IPS-18a (cell line): ENCODE results near the gene GTF3C5.

Experiments
- H3K27ac ChIP-seq: one replicate; pipeline ENCODE4 v1.5.1; 2013; ENCODE audit warnings: low read length
- H3K27me3 ChIP-seq: one replicate; pipeline ENCODE4 v1.6.1; 2013; ENCODE audit warnings: mild to moderate bottlenecking, low read length; ENCODE audit not compliant: control insufficient read depth, insufficient read depth
- H3K36me3 ChIP-seq: one replicate; pipeline ENCODE4 v1.6.1; 2013; ENCODE audit warnings: low read depth, low read length; ENCODE audit not compliant: control insufficient read depth
- H3K4me1 ChIP-seq: one replicate; pipeline ENCODE4 v1.6.1; 2013; ENCODE audit warnings: low read depth, low read length; ENCODE audit not compliant: control insufficient read depth
- H3K4me3 ChIP-seq: one replicate; pipeline ENCODE4 v1.5.1; 2013; ENCODE audit warnings: low read length
- H3K9ac ChIP-seq: one replicate; pipeline ENCODE4 v1.6.1; 2013; ENCODE audit warnings: mild to moderate bottlenecking, low read length, moderate library complexity
- H3K9me3 ChIP-seq: one replicate; pipeline ENCODE4 v1.6.1; 2013; ENCODE audit warnings: low read depth, low read length; ENCODE audit not compliant: control insufficient read depth

GTF3C5 gene, protein sequence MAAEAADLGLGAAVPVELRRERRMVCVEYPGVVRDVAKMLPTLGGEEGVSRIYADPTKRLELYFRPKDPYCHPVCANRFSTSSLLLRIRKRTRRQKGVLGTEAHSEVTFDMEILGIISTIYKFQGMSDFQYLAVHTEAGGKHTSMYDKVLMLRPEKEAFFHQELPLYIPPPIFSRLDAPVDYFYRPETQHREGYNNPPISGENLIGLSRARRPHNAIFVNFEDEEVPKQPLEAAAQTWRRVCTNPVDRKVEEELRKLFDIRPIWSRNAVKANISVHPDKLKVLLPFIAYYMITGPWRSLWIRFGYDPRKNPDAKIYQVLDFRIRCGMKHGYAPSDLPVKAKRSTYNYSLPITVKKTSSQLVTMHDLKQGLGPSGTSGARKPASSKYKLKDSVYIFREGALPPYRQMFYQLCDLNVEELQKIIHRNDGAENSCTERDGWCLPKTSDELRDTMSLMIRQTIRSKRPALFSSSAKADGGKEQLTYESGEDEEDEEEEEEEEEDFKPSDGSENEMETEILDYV

GRCh38 chr9:133030317-133031129, at the start of gene GTF3C5:
Gene GTF3C5, plus strand, starts transcription at chr9:133030997. Its CDS starts 15 bp downstream, at chr9:133031012.
- Histone ChIP-seq H3K9me3 (no peaks in the 10 kb centered on the region), H3K9ac (peak within 1 kb of the TSS; percentile 95), H3K27ac (peak within 1 kb of the TSS; percentile 91), H3K4me3 (peak within 1 kb of the TSS; percentile 98), H3K27me3 (peaks cover 8% of the 10 kb centered on the region), H3K36me3 (peaks cover 4% of the 10 kb centered on the region), H3K4me1 (peaks cover 7% of the 10 kb centered on the region)

- H3K27ac ChIP-seq: no peak overlapping the region
- peaks cover 8% of the 10 kb centered on the region for H3K4me1 ChIP-seq
- peaks cover 29% of the 10 kb centered on the region for H3K27me3 ChIP-seq
- H3K4me3 ChIP-seq: no peak overlapping the region
- no peak overlapping the region for H3K9ac ChIP-seq
- no peaks in the 10 kb centered on the region for H3K9me3 ChIP-seq
- H3K36me3 ChIP-seq: no peaks in the 10 kb centered on the region
Observed at GRCh38 chr9:132982458-132982857, 48.3 kb upstream of the GTF3C5 start.

DNA sequence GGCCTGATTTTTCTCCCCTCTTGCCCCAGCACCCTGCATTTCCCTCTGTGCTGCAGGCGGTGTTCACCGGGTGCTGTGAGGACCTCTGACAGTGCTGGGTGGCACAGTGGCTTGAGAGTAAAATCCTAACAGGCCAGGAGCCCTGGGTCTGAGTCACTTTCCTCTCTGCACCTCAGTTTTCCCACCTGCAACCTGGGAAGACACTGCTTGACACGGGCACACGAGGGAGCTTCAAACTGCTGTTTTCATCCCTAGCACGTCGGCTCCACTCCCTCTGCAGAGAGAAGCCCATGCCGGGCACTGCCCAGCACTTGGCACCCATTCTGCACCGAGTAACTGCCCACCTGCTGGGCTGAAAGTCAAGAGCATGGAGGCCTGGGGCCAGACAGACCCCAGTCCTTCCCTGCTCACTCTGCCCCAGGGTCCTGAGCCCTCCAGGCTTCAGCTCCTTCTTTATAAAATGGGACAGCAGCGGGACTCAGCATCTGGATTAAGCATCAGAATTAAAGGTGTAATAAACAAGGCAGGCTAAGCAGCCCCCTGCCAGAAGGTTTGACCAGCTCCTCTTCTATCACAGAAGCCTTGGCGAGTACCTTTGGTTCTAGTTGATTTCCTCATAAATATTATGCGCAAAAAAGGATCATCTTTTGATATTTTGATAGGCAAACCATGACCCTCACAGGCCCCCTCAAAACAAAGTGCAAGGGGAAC, 47.2 kb upstream of the GTF3C5 start:
- Histone ChIP-seq H3K4me1 (peaks cover 5% of the 10 kb centered on the region), H3K27me3 (peaks cover 20% of the 10 kb centered on the region), H3K27ac (no peak overlapping the region)

GRCh38 chr9:132984202-132985070, 46.4 kb upstream of the GTF3C5 start:
- H3K9ac ChIP-seq: no peak overlapping the region
- peaks cover 12% of the 10 kb centered on the region for H3K27me3 ChIP-seq
- no peak overlapping the region for H3K27ac ChIP-seq
- H3K4me3 ChIP-seq: no peak overlapping the region
- H3K9me3 ChIP-seq: no peaks in the 10 kb centered on the region
- no peaks in the 10 kb centered on the region for H3K4me1 ChIP-seq
- no peaks in the 10 kb centered on the region for H3K36me3 ChIP-seq

More for the DNA sequence above, 47.2 kb upstream of the GTF3C5 start:
- Histone ChIP-seq H3K36me3 (no peaks in the 10 kb centered on the region), H3K9ac (no peak overlapping the region), H3K4me3 (no peak overlapping the region), H3K9me3 (no peaks in the 10 kb centered on the region)

GRCh38 chr9:132985071-132985350, 45.8 kb upstream of the GTF3C5 start:
- H3K9ac ChIP-seq: no peak overlapping the region

DNA sequence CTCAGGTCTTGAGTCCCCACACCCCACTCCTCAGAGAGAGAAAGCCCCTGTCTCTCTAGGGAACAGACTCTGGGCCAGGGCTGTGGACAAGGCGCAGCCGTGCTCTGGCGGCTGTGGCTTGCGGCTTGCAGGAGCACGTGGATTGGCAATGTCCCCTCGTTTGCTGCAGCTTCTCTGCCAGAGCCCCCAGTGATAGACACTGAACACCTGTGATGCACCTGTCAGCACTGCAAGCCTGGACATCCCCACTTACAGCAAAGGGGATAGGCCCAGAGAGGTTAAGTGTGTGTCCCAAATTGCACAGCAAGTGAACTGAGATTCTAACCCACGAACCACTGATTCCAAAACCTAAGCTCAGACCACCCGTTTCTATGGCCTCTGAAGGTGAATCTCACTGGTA, 45.3 kb upstream of the GTF3C5 start:
- no peak overlapping the region for H3K9ac ChIP-seq
- H3K27me3 ChIP-seq: peaks cover 1% of the 10 kb centered on the region
- no peaks in the 10 kb centered on the region for H3K36me3 ChIP-seq
- H3K4me1 ChIP-seq: no peaks in the 10 kb centered on the region
- no peak overlapping the region for H3K4me3 ChIP-seq
- no peak overlapping the region for H3K27ac ChIP-seq
- no peaks in the 10 kb centered on the region for H3K9me3 ChIP-seq

More at GRCh38 chr9:132985071-132985350, 45.8 kb upstream of the GTF3C5 start:
- Histone ChIP-seq H3K27ac (no peak overlapping the region), H3K4me3 (no peak overlapping the region), H3K9me3 (no peaks in the 10 kb centered on the region), H3K4me1 (no peaks in the 10 kb centered on the region), H3K27me3 (peaks cover 6% of the 10 kb centered on the region), H3K36me3 (no peaks in the 10 kb centered on the region)

GRCh38 chr9:132986114-132986513, 44.7 kb upstream of the GTF3C5 start:
- Histone ChIP-seq H3K36me3 (no peaks in the 10 kb centered on the region), H3K27me3 (no peaks in the 10 kb centered on the region), H3K4me1 (no peaks in the 10 kb centered on the region), H3K9me3 (no peaks in the 10 kb centered on the region), H3K27ac (no peak overlapping the region), H3K9ac (no peak overlapping the region), H3K4me3 (no peak overlapping the region)

DNA sequence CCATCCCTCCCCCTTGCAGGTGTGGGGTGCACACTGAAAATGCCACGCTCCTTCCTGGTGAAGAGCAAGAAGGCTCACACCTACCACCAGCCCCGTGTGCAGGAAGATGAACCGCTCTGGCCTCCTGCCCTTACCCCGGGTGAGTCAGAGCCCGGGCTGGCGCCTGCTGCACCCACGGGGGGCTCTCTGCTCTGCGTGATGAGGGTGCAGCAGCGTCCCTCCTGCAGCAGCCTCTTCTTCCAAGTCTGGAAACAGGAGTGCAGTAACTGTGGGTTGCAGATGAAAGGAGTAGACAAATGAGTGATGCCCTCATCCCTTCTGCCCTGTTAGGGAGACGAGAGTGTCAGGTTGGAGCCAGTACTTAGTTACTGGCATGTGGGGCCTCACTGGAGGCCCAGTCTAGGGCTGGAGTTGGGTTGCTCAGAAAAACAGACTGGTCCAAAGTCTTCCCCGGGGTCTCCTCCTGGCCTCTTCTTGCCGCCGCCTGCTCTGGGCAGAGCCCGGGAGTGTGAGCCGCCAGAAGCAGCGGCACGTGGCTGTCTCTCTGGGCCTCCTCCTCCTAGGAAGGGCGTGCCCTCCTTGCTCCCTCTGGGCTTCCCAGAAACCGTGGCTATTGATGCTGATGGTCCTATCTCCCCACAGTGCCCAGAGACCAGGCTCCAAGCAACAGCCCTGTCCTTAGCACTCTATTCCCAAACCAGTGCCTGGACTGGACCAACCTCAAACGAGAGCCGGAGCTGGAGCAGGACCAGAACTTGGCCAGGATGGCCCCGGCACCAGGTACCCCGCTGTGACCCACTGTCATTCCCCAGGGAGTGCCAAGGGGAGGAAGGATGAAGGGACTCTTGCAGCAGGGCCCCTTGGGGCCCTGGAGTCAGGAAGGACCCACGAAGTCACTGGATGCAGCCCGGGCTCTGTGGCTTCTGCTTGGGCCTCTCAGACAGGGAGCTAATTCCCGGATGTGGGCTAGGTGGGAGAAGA, 43.9 kb upstream of the GTF3C5 start:
- Histone ChIP-seq H3K27ac (no peak overlapping the region), H3K4me3 (no peak overlapping the region), H3K36me3 (no peaks in the 10 kb centered on the region), H3K4me1 (no peaks in the 10 kb centered on the region), H3K9me3 (no peaks in the 10 kb centered on the region), H3K27me3 (no peaks in the 10 kb centered on the region), H3K9ac (no peak overlapping the region)

DNA sequence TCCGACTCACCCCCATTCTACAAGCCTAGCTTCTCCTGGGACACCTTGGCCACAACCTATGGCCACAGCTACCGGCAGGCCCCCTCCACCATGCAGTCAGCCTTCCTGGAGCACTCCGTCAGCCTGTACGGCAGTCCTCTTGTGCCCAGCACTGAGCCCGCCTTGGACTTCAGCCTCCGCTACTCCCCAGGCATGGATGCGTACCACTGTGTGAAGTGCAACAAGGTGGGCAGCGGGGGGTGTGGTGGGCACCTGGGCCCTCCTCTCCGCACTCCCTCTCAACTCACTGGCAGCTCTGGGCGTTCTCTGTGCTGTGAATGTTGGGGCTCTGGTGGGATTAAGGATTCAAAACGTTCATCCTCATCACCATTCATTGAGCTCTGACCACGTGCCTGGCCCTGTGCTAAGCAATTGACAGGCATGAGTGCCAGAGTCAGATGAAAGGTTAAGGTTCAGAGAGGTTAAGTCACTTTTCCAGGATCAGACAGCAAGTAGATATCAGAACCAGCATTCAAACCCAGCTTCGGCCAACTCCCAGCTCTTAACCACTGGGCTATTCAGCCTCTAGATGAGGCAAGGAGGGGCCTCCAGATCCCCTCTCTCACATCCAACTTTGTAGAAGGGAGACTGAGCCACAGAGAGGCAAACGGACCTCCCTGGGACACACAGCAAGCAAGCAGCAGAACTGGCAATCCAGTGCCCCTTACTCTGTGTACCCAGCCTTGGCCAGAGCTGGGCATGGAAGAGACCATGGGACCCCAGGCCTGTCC, 42.4 kb upstream of the GTF3C5 start:
- no peaks in the 10 kb centered on the region for H3K27me3 ChIP-seq
- no peaks in the 10 kb centered on the region for H3K4me1 ChIP-seq
- H3K4me3 ChIP-seq: no peak overlapping the region
- H3K27ac ChIP-seq: no peak overlapping the region
- H3K36me3 ChIP-seq: no peaks in the 10 kb centered on the region
- H3K9me3 ChIP-seq: no peaks in the 10 kb centered on the region
- H3K9ac ChIP-seq: no peak overlapping the region

GRCh38 chr9:132989014-132989310, 41.8 kb upstream of the GTF3C5 start:
- Histone ChIP-seq H3K9me3 (no peaks in the 10 kb centered on the region), H3K4me3 (no peak overlapping the region), H3K27me3 (no peaks in the 10 kb centered on the region), H3K9ac (no peak overlapping the region), H3K36me3 (no peaks in the 10 kb centered on the region), H3K4me1 (no peaks in the 10 kb centered on the region), H3K27ac (no peak overlapping the region)
